Spinal cord (tissue), 10 donors: ENCODE results near the gene C21orf58. TPM values are rescaled to one million over a fixed set of nuclear protein-coding genes. Genes with fewer than 3 reads are reported as not detected.

ENCODE experiments used
- DNase-seq, 6 donors: peaks; one replicate each; pipeline versions ENCODE4 v3.0.0 to v3.0.0-alpha.2; 2013 to 2015; ENCODE audit warnings: low spot score in 6 of 6, low read depth in 4 of 6
- H3K27ac ChIP-seq: one replicate; pipeline ENCODE4 v1.5.1; 2013; ENCODE audit warnings: low read depth, low read length, control low read depth
- H3K27me3 ChIP-seq: one replicate; pipeline ENCODE4 v1.6.1; 2013; ENCODE audit warnings: low read length; ENCODE audit not compliant: control insufficient read depth, insufficient read depth
- H3K36me3 ChIP-seq: one replicate; pipeline ENCODE4 v1.6.1; 2013; ENCODE audit warnings: low read length; ENCODE audit not compliant: control insufficient read depth, insufficient read depth
- H3K4me1 ChIP-seq: one replicate; pipeline ENCODE4 v1.6.1; 2013; ENCODE audit warnings: low read length; ENCODE audit not compliant: control insufficient read depth, insufficient read depth
- H3K4me3 ChIP-seq: one replicate; pipeline ENCODE4 v1.5.1; 2013; ENCODE audit warnings: low read depth, low read length, control low read depth
- H3K9me3 ChIP-seq: one replicate; pipeline ENCODE4 v1.6.1; 2013; ENCODE audit warnings: low read length; ENCODE audit not compliant: control insufficient read depth, insufficient read depth
- WGBS: methylation state at CpG from one replicate; pipeline ENCODE4 v1.1.5; 2013; ENCODE audit warnings: missing lambda C conversion rate; ENCODE audit not compliant: insufficient coverage; 5-methylcytosine and 5-hydroxymethylcytosine counted together
- polyA plus RNA-seq, 2 donors: library from polyadenylated mRNA; unstranded; fragments of 120-200 nt; gene quantifications; one replicate each; pipeline ENCODE4 v1.2.1, GENCODE V29; 2013; ENCODE audit not compliant: insufficient read length in 2 of 2
- total RNA-seq, 2 donors: library from RNA; depleted of rRNA in 1 of 2; stranded (reverse); fragments of 120-200 nt in 1 of 2; fragments of >200 nt in 1 of 2; gene quantifications; one replicate each; pipeline versions ENCODE4 v1.2.3 to v1.2.4, GENCODE V29; 2013 to 2014
- donor health status: healthy.

Gene C21orf58
- total and polyA plus RNA-seq, 4 donors: 2.9 to 15.4 (median 9.5) TPM

GRCh38 chr21:46253610-46254124 lies 70.0 kb downstream of the C21orf58 start:
- Histone ChIP-seq H3K9me3 (no peaks in the 10 kb centered on the region), H3K27me3 (no peaks in the 10 kb centered on the region), H3K4me3 (no peak overlapping the region), H3K36me3 (peaks cover 77% of the 10 kb centered on the region), H3K27ac (no peak overlapping the region), H3K4me1 (no peaks in the 10 kb centered on the region)
- 86% methylated on average over 5 of the region's 8 CpGs for WGBS
- DNase-seq: no peak

GRCh38 chr21:46252840-46253239 lies 70.8 kb downstream of the C21orf58 start:
- H3K9me3 ChIP-seq: no peaks in the 10 kb centered on the region
- no peaks in the 10 kb centered on the region for H3K4me1 ChIP-seq
- DNase-seq: no peak
- H3K27ac ChIP-seq: no peak overlapping the region
- WGBS: 93% methylated on average over 3 of the region's 4 CpGs
- peaks cover 80% of the 10 kb centered on the region for H3K36me3 ChIP-seq
- no peak overlapping the region for H3K4me3 ChIP-seq
- H3K27me3 ChIP-seq: no peaks in the 10 kb centered on the region

Other genes starting within 250 kb of the C21orf58 start
- gene COL6A2, start 225.8 kb downstream of the C21orf58 start, total RNA-seq: 100 to 1,000 TPM; 190 to 466 TPM
- 100 to 1,000 TPM in 1 of 2 donors, 10 to 100 TPM in 1; 88.8 to 179 TPM for gene COL6A2, start 225.8 kb downstream of the C21orf58 start, polyA plus RNA-seq
- gene FTCD, start 168.3 kb downstream of the C21orf58 start, total RNA-seq: 1 to 10 TPM in 1 of 2 donors, under 1 TPM in 1; 0.50 to 1.4 TPM
- 1 to 10 TPM; 5.3 to 6.0 TPM for gene FTCD, start 168.3 kb downstream of the C21orf58 start, polyA plus RNA-seq
- 1 to 10 TPM; 4.8 to 9.9 TPM for gene SPATC1L, start 139.4 kb downstream of the C21orf58 start, total RNA-seq
- gene SPATC1L, start 139.4 kb downstream of the C21orf58 start, polyA plus RNA-seq: 10 to 100 TPM; 16.2 to 32.3 TPM
- gene LSS, start 95.1 kb downstream of the C21orf58 start, total RNA-seq: 10 to 100 TPM; 55.6 to 78.2 TPM
- gene LSS, start 95.1 kb downstream of the C21orf58 start, polyA plus RNA-seq: 100 to 1,000 TPM; 152 to 167 TPM
- 10 to 100 TPM; 62.0 to 70.9 TPM for gene MCM3AP, start 38.3 kb downstream of the C21orf58 start, total RNA-seq
- gene MCM3AP, start 38.3 kb downstream of the C21orf58 start, polyA plus RNA-seq: 10 to 100 TPM; 71.5 to 80.8 TPM
- gene YBEY, start 37.5 kb downstream of the C21orf58 start, total RNA-seq: 10 to 100 TPM; 11.5 to 19.7 TPM
- 10 to 100 TPM; 20.8 to 22.8 TPM for gene YBEY, start 37.5 kb downstream of the C21orf58 start, polyA plus RNA-seq
- gene PCNT, start 286 bp upstream of the C21orf58 start, total RNA-seq: 10 to 100 TPM; 18.4 to 22.3 TPM
- 10 to 100 TPM; 37.5 to 47.4 TPM for gene PCNT, start 286 bp upstream of the C21orf58 start, polyA plus RNA-seq
- gene DIP2A, start 135.0 kb upstream of the C21orf58 start, total RNA-seq: 10 to 100 TPM; 41.2 to 44.5 TPM
- 10 to 100 TPM; 42.0 to 69.6 TPM for gene DIP2A, start 135.0 kb upstream of the C21orf58 start, polyA plus RNA-seq